HG03039 (cell line): ENCODE measurements around the gene FAM43A.

Source experiments
- ATAC-seq: cut with Tn5 transposase; IDR thresholded peaks from one replicate; pipeline ENCODE4 v1.9.1; 2021; ENCODE audit warnings: mild to moderate bottlenecking, moderate library complexity; ENCODE audit not compliant: unreplicated experiment

Gene FAM43A

DNA sequence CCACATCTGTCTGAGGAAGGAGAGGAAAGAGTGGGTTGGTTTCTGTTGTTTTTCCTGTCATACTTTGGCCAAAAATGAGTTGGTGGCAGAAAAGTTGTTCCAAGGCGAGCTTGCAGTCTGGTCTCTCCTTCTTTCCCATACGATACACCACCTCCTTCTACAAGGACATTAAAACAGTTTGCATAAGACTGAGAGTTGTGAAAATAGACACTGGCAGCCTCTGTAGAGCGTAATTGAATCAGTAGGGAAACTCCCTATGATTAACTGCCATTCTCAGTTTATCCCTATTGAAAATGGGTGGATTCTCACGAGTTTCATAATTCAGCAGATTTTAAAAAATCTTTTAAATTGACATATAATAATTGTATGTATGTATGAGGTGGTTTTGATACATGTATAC, 10.0 kb upstream of the FAM43A start:
- ATAC-seq: no peak

DNA sequence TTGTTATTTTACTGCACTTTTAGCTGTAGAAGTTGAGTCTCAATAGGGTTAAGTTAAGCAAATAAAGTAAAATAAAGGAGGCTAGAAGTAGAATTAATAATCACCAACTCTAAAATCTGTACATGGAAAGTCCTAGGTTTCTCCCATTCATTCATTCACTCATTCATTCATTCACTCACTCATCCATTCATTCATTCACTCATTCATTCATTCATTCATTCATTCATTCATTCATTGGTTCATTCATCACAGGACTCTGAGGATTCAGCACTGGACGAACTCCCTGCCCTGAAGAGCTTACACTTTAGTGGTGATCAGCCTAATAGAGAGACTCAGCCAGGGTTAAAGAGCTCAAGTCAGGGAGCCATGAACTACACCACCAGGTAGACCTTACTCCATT, 9.2 kb upstream of the FAM43A start:
- no peak for ATAC-seq

DNA sequence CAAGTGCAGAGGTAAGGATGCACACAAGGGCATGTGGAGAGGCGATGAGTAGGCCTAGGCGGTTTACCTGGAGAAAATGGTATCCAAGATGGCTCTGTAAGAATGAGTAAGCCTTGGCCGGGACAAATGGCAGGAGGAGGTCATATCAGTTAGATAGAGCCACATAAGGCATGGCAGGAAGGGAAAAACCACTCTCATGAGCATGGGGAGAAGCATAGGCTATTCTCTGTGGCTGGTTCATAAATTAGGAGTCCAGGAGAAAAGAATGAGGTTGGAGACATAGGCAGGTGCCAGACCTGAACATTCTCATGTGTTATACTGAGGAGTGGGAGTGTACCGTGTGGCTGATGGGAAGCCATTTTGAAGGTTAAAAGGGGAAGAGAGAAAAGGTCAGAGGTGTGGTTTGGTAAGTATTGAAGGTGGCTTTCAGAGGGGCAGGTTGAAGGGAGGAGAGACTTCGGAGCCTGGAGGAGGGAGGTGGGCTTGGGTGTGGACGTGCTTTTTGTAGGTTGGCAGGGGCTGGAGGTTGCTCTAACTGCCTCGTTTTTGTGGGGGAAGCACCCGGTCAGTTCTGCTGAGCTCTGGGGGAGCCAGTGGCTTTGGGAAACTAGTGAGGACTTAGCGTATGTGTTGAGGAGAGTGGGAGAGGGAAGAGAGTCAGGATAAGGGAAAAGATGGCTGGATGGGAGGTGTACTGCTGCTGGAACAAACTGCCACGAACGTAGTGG, 4.6 kb upstream of the FAM43A start:
- no peak for ATAC-seq

DNA sequence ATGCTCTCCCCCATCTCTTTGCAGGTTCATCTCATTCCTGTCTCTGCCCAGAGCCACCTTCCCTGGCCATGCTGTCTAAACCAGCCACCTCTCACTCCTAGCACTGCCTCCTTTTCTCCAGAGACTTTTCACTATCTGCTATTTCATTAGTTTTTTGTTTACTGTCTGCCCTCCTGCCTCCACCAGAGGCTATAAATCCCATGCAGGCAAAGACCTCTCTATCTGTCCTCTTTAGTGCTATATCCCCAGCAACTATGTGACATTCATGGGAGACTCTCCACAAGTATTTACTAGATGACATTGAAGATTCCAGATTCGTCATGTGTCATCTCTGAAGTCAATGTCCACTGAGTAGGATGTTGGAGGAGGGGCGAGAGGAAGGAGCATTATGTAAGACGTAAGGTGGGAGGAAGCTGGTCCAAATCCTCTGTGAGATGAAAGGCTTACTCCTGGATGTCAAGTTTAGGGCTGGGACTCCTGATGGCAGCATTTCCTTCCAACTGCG, 3.4 kb upstream of the FAM43A start:
- no peak for ATAC-seq

DNA sequence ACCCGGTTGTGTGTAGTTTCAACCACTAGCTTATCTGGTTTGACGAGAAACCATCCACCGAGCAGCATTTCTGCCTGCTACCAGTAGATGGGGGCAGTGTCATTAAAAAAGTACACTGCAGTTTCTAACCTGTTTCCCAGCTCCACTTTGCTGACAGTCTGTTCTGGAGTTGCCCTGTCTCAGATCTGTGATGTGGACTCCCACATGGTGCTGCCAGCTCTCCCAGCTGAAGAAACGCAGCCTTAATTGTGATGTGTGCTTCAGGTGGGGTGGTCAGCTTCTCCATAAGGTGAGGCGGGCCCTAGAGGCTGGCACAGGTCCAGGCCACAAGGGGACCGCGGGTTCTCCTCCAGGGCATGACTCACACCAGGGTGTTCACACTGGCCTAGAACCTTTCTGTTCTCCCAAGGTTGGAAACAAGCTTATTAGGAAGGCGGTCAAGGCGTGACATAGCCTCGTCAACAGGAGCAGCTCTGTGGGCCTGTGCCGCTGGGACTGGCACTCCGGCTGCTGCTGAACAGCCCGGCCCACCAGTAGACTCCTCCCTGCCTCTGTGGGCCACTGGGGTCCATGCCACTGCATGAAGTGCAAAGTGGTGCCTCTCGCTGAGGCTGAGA, 2.9 kb upstream of the FAM43A start:
- ATAC-seq: no peak

DNA sequence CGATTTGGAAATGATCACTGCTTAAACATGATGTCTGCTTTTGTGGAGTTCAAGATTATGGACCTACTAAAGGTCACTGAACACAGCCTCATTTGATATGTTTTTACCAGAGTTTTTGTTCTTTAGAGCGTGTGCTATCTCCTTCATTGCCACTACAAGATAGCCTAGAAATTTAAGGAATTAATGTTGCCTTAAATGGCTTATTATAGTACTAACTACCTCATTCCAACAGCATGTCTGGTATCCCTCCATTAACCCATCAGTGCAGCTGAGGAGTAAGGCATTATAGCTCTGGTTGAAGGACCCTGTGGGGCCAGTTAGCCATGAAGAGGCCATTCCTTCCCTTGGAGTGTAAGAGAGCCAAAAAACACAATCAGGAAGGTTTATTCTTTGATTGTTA, 2.3 kb upstream of the FAM43A start:
- ATAC-seq: no peak

DNA sequence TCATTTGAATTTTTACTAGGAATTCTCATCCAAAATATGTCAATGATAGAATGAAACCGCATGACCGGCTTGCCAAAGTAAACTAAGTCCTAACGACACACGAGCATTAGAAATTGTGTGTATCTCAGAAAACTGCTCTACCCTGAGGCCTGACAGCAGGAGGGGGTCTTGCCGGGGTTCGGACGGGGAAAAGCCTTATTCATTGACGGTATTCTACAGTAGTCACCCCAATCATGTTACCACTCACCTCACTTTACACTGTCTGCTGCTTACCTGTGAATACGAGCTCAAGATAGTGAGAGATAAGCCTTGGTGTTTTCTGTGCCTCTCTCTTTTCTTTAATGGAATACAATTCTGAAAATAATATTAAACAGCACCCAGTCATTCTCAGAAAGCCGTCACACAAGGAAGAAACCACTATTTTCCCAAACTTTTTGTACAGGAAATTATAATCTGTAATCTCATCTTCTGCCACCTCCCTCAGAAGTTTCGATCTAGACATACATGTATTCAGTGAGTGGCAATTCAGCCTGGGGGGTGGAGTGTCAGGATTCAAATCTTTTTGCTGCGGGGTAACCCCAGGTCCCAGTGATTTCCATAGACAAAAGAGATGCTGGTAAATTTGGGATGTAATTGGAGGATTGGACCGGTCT, 492 bp upstream of the FAM43A start:
- no peak for ATAC-seq

DNA sequence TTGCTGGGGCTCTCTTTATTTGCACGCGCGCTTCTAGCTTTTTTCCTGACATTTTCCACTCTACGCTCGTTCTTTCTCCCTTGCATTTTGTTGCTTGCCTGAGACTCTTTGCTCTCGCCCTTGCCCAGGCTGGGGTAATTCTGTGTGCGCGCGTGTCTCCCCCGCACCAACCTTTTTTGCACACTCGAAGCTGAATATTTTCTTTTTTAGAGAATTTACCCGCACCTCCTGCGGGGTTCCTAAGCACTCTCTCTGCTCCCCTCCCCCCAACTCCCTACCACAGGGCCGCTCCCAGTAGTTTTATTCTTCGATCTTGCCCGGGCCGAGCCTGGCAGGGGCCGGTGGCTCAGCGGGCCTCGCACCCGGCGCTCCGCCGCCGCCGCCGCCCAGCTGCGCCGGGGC, 732 bp downstream of the FAM43A start:
- no peak for ATAC-seq

DNA sequence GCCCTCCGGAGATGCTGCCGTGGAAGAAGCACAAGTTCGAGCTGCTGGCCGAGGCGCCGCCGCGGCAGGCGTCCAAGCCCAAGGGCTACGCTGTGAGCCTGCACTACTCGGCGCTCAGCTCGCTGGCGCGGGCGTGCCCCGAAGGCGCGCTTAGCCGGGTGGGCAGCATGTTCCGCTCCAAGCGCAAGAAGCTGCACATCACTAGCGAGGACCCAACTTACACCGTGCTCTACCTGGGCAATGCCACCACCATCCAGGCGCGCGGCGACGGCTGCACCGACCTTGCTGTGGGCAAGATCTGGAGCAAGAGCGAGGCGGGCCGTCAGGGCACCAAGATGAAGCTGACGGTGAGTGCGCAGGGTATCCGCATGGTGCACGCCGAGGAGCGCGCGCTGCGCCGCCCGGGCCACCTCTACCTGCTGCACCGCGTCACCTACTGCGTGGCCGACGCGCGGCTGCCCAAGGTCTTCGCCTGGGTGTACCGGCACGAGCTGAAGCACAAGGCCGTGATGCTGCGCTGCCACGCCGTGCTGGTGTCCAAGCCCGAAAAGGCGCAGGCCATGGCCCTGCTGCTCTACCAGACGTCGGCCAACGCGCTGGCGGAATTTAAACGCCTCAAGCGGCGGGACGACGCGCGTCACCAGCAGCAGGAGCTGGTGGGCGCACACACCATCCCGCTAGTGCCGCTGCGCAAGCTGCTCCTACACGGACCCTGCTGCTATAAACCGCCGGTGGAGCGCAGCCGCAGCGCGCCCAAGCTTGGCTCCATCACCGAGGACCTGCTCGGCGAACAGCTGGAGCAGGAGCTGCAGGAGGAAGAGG, 1.3 kb downstream of the FAM43A start:
- ATAC-seq: peak; percentile 3

DNA sequence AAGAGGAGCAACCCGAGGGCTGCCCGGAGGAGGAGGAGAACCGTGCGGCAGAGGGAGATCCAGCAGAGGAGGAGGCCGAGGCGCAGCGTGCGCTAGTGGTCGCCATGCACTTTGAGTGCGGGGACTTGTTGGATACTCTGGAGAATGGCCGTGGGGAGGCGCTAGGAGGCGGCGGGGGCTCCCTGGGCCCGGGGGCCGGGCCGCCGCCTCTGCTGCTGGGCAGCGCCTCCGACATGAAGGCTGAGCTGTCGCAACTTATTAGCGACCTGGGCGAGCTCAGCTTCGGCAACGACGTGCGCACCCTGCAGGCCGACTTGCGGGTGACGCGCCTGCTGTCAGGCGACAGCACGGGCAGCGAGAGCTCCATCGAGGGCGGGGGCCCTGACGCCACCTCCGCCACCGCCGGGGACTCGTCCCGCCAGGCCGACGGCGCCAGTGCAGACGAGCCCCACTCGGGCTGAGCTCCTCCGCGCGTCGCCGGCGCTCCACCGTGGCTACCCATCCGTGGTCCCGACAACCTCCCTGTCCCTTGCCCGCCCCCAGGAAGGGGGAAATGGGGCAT, 2.0 kb downstream of the FAM43A start:
- peak; percentile 28 for ATAC-seq

DNA sequence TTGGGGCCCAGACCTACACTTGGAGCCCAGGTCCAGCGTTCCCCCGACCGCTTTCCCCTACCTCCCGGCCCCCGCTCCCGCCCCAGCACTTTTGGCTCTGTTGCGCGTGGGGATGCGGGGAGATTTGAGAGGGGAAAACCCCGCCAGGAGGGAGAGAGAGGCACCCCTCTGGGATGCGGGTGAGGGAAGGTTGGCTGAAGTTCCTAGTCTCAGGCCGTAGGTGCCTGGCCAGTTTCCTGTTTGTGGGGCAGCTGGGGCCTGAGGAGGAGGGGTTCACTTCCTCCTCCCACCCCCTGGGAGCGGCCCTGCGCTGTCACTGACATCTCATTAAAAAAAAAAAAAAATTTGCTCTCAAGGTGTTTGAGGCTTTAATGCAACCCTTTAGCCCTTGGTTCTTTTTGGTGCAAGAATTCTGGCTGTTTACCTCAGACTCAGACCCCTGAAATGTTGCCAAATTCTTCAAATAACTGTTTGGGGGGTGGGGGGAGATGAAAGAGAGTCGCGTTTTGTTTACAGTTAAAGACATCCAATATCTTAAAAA, 2.6 kb downstream of the FAM43A start:
- ATAC-seq: no peak

DNA sequence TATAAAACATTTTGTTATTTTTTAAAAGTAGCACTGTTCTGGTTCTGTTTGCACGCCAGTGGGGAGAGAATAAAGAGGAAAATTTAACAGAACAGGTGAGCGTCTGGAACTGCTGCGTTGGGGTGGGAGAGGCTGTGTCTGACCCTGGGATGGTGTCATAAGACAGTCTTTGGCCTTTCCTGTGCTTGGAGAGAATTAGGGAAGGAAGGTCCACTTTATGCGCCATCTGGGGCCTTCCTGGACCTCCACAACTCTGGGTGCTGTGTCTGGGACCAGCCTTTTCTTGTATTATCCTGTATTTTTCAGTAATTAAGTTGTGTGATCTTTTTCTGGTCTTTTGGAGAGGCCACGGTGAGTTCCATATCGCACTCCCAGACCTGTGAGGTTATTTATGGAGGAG, 3.3 kb downstream of the FAM43A start:
- no peak for ATAC-seq

DNA sequence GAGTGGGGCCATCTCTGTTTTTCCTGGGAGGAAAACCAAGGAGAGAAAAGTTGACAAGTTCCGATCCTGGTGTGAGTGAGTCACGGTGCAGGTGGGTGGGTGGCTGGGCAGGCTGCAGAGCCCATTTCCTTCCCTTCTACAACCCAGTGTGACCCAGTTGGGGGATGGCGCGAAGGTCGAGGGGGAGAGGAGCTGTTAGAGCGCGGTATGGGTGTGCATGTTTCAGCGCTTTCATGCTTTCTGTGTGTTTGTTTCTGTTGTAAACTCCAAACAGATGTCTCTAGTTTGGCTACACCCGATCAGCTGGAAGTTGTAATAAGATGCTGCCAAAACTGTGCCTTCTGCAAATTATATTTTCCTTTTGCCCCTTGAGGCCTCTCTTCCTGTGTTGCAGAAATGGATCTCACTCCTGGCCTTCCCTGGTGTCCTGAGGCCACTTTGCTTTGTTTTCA, 3.8 kb downstream of the FAM43A start:
- no peak for ATAC-seq

DNA sequence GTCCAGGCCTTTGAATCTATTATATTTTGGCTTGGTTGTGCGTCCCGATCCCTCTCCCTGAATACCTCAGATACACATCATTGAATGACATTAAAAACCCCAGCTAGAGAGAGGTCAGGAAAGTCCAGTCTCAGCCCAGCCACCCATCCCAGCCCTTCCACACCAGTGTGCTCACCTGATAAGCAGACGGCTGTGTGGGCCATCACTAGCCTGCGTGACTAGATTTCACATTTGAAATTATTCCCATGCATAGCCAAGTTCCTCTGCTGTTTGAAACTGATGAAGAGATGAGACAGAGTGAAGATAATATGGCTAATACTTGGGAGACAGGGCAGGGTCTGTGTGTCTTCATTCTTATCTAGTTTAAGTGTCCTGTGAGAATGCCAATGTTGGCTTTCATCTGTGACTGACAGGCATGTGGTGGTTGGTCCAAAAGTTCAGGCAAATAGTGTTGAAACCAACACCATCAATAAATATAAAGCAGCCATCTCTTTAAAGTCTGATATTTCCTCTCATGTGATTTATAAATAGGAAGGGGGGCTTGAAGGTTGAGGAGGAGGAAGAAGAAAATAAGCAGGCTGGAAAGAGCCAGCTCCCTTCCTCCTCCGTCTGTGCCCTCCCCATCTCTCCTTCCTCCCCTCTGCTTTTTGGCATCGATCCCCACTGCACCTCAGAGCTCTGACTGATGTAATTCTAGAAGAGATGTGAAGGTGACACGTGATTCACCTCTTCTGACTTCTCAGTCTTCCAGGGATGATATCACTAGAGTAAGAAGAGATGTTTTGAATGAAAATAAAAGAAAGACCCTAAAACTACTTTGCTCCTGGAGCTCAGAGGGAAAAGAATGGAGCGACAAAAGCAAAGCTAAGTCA, 5.1 kb downstream of the FAM43A start:
- ATAC-seq: no peak

DNA sequence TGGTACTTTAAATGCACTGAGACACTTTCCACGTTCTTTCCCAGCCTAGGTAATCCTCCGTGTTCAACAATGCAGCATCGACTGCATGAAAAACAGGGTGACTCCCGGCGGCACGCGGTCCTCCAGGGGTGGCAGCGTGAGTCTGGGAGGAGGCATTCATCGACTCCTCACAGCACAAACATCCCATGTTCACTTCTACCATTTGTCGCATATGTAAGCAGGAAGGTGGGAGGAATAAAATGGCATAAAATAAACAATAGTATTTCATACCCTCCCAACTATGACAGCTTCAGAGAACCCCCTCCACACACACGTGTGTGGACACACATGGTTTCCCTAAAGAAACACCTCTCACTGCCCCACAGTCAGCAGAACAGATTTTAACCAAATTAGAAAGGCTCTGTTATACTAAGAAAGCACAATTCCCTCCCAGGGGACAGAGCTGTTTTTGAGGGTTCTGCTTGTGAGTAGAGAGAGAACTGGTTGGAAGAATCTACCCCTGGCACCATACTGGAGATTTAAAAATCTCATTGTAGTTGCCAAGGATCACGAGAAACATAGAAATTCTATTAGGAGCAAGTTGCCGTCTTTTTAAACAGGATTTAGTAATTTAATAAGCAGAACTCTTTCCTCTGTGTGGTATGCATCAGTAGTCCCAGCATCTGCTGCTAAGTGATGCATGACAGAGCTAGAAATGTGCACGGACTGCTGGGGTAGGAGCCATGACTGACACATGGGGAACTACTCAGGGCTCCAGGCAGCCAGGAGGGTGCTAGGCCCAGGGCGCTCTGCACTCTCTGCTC, 6.0 kb downstream of the FAM43A start:
- peak; percentile 54 for ATAC-seq

DNA sequence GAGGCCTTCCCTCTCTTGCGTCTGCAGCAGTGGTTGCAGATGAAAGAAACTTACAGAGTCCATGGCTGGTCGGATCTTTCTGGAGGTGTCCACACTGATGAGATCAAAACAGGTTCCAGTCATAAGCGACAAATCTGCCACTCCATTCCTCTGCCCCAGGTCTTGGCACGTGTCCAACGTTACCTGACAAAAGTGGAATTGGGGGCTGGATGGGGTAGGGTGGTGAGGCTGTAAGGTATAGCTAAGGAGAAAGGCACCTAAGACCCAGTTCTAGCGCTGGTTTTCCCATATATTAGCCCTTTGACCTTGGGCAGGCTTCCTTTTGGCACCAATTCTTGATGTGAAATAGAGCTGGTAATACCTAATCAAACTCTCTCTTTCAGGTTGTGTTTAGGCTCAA, 11.0 kb downstream of the FAM43A start:
- no peak for ATAC-seq

DNA sequence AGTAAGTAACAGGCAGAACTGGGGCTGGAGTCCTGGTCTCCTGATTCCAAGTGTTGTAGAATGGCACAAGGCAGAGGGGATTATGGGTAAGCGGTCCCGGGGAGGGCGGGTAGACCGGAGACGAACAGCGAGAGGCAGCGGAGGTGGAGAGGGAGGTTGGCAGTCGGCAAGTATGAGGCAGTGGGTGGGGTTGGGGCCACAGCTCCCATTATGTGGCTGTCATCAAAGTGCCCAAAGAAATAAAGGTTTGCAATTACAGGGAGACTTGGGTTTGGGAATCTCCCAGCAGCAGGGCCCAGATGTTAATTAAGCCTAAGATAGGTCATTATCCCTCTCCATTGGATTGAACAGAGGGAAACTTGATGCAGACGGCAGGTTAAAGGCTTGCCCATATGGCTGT, 16.9 kb downstream of the FAM43A start:
- ATAC-seq: no peak

DNA sequence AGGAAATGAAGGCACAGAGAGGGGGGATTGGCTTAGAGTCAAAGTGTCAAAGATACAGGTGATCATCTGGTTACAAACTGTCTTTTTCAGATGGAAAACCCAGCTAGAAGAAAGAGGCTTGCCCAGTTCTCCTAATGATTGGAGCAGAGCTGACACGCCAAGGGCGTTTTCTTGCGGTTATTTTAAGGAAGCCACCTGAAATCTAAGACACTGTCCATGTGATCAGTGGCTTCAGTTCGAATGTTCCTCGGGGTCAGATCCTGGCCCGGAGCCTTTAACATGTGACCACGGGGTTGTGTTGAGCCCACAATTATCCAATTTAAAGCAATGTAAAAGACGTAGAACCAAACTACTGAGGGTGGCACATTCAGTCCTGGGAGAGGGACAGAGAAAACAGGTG, 19.5 kb downstream of the FAM43A start:
- no peak for ATAC-seq

DNA sequence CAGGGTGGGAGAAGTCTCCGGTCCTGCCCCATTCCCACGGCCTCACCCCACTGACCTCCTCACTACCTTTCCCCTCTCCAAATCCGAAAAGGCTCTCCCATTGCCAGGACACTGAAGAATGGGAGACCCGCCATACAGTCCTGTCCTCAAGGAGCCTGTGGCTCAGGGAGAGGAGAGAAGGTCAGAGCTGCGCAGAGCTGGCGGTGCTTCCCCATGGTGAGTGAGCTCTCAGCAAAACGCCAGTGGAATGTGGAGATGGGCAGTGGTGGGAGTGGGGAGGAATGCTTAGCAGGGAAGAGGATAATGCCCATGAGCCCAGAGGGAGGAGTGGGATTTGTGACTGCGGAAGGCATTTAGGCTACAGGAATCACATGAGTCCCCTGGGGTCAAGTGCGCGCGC, 20.1 kb downstream of the FAM43A start:
- no peak for ATAC-seq
